ENCODE data around the gene BMP6. TPM values are rescaled to one million over a fixed set of nuclear protein-coding genes. Genes with fewer than 3 reads are reported as not detected.

Gene BMP6
- total RNA-seq, 1 donor from 2014 or later: 1.3 TPM

GRCh38 chr6:7707787-7708186, 18.1 kb upstream of the BMP6 start:
- DNase-seq (ENCODE audit: low read depth): peak; percentile 41
- H3K4me3 ChIP-seq (ENCODE audit: low read depth, low read length): no peak overlapping the region
- TF ChIP-seq CTCF (conservative IDR thresholded peaks at IDR 0.05; ENCODE audit: low read depth, low read length): no peak

GRCh38 chr6:7719364-7719850, 6.5 kb upstream of the BMP6 start:
- no peak for TF ChIP-seq CTCF (conservative IDR thresholded peaks at IDR 0.05; ENCODE audit: low read depth, low read length)
- no peak for DNase-seq (ENCODE audit: low read depth)

DNA sequence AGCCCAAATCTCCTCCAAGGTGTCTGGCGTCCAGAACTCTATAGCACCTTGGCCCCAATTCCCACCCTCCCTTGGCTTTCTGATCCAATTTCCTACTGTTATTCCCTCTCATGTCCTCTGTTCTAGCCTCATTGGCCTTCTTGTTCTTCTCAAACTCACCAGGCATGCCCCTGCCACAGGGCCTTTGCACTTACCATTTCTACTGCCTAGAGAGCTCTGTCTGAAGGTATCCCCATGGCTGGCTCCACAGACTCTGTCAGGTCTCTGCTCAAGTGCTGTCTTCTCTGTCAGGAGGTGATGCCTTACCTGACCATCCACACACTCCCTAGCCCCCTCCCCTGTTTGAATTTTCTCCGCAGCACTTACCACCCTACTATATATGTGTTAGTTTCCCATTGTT, 5.6 kb upstream of the BMP6 start:
- no peak for TF ChIP-seq CTCF (conservative IDR thresholded peaks at IDR 0.05; ENCODE audit: low read depth, low read length)
- no peak for DNase-seq (ENCODE audit: low read depth)
- H3K4me3 ChIP-seq (ENCODE audit: low read depth, low read length): no peak overlapping the region

More at GRCh38 chr6:7719364-7719850, 6.5 kb upstream of the BMP6 start:
- no peak overlapping the region for H3K4me3 ChIP-seq (ENCODE audit: low read depth, low read length)

DNA sequence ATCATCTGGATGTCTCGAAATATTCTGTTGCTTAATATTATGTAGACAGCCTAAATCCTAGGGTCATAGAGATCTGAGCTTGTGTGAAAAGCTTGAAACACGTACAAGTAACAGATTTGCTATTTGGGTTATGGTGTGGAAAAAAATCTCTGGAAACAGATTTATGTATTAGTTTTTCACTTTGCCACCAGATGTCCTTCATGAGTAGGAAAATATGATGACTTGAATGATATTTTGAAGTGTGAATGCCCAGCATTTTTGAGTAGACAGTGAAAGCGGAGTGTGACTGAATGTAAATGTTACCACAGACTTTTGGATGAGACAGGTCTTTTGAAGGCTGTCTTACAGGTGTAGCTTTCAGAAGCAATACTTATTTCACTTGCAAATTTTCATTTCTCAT, 4.2 kb upstream of the BMP6 start:
- no peak for DNase-seq (ENCODE audit: low read depth)
- no peak overlapping the region for H3K4me3 ChIP-seq (ENCODE audit: low read depth, low read length)
- TF ChIP-seq CTCF (conservative IDR thresholded peaks at IDR 0.05; ENCODE audit: low read depth, low read length): peak; percentile 39

GRCh38 chr6:7723041-7723447, 2.9 kb upstream of the BMP6 start:
- DNase-seq (ENCODE audit: low read depth): no peak
- TF ChIP-seq CTCF (conservative IDR thresholded peaks at IDR 0.05; ENCODE audit: low read depth, low read length): peak; percentile 65

GRCh38 chr6:7723554-7723953, 2.3 kb upstream of the BMP6 start:
- no peak for DNase-seq (ENCODE audit: low read depth)
- H3K4me3 ChIP-seq (ENCODE audit: low read depth, low read length): no peak overlapping the region
- TF ChIP-seq CTCF (conservative IDR thresholded peaks at IDR 0.05; ENCODE audit: low read depth, low read length): no peak

More at GRCh38 chr6:7723041-7723447, 2.9 kb upstream of the BMP6 start:
- no peak overlapping the region for H3K4me3 ChIP-seq (ENCODE audit: low read depth, low read length)

DNA sequence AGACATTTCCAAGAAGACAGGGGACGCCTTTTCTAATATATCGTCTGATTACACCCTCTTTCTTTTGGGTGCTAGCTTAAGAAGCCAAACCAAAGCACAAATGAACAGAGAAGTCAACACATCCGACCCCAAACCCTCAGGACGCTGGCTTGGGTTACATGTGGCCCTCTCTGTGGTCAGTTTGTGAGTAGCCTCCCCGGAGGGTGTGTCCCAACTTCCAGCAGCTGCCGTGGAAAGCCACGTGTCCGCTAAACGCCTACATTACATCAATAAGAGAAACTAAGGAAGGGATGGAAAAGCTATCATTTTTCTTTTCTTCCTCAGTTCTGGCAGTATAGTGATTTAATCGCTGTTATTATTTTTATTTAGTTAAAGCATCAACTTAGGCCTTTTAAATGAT, 487 bp upstream of the BMP6 start:
- TF ChIP-seq CTCF (conservative IDR thresholded peaks at IDR 0.05; ENCODE audit: low read depth, low read length): no peak
- H3K4me3 ChIP-seq (ENCODE audit: low read depth, low read length): peak overlapping the region; percentile 56
- no peak for DNase-seq (ENCODE audit: low read depth)

Data from epithelial cell of proximal tubule (primary cell).